Measurements from ENCODE around the gene C11orf68.

C11orf68 gene

DNA sequence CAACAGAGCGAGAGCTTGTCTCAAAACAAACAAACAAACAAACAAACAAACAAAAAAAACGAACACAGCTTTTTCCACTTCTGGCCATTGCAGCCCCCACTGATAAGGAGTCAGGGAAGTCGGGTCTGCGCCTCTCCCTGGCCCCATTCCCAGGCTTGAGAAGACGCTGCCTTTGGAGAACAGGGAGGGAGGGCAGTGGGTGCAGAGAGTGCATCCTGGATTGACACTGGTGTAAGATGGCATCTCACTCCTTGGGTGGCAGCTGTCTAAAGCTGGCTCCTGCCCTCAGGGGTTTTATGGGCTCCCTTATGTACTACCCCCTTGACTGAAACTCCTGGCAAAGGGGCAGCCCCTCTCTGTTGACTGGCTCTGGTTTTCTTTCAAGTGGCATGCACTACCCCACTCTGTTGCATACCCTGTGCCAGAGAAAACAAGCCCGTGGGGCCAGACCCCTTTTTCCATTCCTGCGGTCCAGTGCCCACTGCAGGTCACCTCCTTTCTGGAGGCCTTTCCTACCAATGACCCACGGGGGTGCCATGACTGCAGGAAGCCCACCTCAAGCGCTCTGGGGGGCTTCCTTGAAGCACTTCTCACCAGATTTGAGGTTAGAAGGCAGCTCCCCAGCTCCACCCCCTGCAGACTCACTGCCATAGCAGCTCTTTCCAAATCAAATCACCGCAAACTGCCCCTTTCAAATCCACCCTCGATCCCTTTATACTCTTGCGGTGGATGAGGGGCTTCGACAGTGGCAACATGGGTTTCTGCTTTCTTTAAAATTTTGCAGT is 13.1 kb upstream of the C11orf68 start:
- no peak overlapping the region for H3K4me3 ChIP-seq (ENCODE audit: control insufficient read depth, low read depth, low read length)
- DNase-seq (ENCODE audit: low read depth) = no peak
- TF ChIP-seq, protein P1, sequence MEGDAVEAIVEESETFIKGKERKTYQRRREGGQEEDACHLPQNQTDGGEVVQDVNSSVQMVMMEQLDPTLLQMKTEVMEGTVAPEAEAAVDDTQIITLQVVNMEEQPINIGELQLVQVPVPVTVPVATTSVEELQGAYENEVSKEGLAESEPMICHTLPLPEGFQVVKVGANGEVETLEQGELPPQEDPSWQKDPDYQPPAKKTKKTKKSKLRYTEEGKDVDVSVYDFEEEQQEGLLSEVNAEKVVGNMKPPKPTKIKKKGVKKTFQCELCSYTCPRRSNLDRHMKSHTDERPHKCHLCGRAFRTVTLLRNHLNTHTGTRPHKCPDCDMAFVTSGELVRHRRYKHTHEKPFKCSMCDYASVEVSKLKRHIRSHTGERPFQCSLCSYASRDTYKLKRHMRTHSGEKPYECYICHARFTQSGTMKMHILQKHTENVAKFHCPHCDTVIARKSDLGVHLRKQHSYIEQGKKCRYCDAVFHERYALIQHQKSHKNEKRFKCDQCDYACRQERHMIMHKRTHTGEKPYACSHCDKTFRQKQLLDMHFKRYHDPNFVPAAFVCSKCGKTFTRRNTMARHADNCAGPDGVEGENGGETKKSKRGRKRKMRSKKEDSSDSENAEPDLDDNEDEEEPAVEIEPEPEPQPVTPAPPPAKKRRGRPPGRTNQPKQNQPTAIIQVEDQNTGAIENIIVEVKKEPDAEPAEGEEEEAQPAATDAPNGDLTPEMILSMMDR (IDR thresholded peaks at IDR 0.05; ENCODE audit: control insufficient read depth, insufficient read depth, low read depth, low read length, missing control alignments) = no peak

DNA sequence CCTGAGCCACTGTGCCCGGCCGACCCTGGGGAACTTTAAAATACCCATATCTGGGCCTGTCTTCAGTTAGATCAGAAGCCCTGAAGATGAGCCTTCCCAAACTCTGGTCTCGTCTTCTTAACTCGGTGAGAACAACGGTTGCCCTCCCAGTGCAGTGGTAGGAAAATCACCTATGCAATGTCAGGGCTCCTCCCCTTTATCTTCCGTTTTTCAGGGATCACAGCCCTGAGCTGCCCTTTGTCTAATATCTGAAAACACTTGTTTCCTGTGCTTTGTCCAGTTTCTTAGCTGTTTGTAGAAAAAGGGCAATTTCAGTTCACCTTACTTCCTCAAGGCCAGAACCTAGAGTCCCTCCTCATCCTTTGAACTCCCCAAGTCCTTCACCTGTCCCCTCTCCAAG is 9.8 kb upstream of the C11orf68 start:
- TF ChIP-seq, protein P1 (IDR thresholded peaks at IDR 0.05; ENCODE audit: control insufficient read depth, insufficient read depth, low read depth, low read length, missing control alignments) = no peak
- DNase-seq (ENCODE audit: low read depth) = no peak
- no peak overlapping the region for H3K4me3 ChIP-seq (ENCODE audit: control insufficient read depth, low read depth, low read length)

DNA sequence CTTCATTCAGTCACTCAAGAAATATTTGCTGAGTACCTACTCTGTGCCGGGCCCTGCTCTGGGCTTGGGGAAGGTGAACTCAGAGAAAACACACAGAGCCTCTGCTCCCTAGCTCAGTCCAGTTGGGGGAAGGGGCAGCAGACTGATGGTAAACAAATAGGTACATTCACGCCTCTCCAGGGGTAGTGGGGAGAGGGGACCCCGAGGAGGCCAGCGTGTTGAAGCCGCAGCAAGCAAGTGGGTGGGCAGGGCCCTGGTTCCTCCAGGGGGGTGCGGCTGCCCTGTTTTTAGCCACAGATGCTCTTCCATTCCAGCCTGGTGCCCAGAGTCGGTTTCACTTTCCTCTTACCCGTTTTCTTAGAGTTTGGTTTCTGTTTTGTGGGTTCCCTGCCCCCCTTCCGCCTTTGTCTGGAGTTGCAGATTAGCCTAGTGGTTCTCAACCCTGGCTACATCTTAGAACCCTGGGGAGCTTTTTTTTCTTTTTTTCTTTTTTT is 9.1 kb upstream of the C11orf68 start:
- no peak overlapping the region for H3K4me3 ChIP-seq (ENCODE audit: control insufficient read depth, low read depth, low read length)
- DNase-seq (ENCODE audit: low read depth) = no peak

DNA sequence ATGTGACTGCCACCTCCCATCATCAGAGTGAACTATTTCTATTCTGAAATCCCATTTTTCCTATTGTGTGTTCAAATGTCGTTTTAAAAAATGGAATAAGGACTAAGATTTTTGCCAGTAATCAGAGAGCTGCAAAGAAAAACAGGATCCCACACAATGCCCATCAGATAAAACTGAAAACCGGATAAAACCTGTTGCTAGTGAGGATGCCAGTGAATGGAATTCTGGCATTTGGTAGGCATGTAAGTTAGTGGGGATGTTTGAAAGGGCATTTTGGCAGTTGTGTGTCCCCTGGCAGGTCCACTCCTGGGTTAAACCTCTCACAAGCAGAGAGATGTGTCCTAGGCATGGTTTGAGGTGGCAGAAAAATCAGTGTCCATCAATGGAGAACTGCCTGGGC is 6.5 kb upstream of the C11orf68 start:
- H3K4me3 ChIP-seq (ENCODE audit: control insufficient read depth, low read depth, low read length) = no peak overlapping the region
- TF ChIP-seq, protein P1 (IDR thresholded peaks at IDR 0.05; ENCODE audit: control insufficient read depth, insufficient read depth, low read depth, low read length, missing control alignments) = no peak
- no peak for DNase-seq (ENCODE audit: low read depth)

More for the DNA sequence above, 9.1 kb upstream of the C11orf68 start:
- TF ChIP-seq, protein P1 (IDR thresholded peaks at IDR 0.05; ENCODE audit: control insufficient read depth, insufficient read depth, low read depth, low read length, missing control alignments) = no peak

DNA sequence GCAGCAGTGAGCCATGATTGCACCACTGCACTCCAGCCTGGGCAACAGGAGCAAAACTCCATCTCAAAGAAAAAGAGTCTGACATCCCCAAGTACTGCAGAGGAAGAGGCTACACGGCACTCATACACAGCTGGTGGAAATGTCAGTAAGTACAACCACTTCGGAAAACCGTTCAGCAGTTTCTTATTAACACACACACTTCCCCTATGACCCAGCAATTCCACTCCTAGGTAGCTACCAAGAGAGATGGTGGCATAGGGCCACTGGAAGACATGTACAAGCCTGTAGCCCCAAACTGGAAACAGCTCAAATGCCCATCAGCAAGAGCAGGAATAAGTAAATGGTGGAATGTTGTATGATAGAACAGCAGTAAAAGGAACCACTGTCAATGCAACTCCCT is 3.7 kb upstream of the C11orf68 start:
- TF ChIP-seq, protein P1 (IDR thresholded peaks at IDR 0.05; ENCODE audit: control insufficient read depth, insufficient read depth, low read depth, low read length, missing control alignments) = no peak
- DNase-seq (ENCODE audit: low read depth) = no peak
- no peak overlapping the region for H3K4me3 ChIP-seq (ENCODE audit: control insufficient read depth, low read depth, low read length)

DNA sequence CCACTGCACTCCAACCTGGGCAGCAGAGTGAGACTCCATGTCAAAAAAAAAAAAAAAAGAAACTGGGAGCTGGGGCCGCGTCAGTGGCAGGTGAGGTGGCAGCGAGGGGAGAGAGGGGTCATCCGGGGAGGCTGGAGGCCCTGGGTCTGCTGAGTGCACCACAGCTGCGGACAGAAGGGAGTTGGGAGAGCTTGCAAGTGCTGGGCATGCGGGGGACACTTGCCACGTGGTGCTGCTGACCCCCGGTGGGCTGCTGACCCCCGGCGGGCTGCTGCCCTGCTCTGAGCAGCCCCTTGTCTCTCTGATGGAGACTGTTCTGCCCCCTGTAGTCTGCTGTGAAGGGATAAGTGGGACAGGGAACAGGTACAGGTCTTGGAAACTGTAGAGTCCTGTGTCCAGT is 3.0 kb upstream of the C11orf68 start:
- H3K4me3 ChIP-seq (ENCODE audit: control insufficient read depth, low read depth, low read length) = no peak overlapping the region
- no peak for DNase-seq (ENCODE audit: low read depth)
- TF ChIP-seq, protein P1 (IDR thresholded peaks at IDR 0.05; ENCODE audit: control insufficient read depth, insufficient read depth, low read depth, low read length, missing control alignments) = no peak

Measured in AG09309 (cell line).